A549 (cell line): ENCODE measurements around the gene UNC45B.

Experiments used
- CHD2 ChIP-seq: fragments of 150-350 bp; IDR thresholded peaks from 2 replicates; pipeline ENCODE4 v1.6.1; 2014; ENCODE audit warnings: low read length; ENCODE audit not compliant: partially characterized antibody
- CTCF ChIP-seq: fragments of >200 bp; sonication (Bioruptor Twin); formaldehyde crosslinking; IDR thresholded peaks from 3 replicates; pipeline ENCODE4 v1.5.1; 2016
- HDAC2 ChIP-seq: fragments of 200-600 bp; sonication (generic); IDR thresholded peaks from 2 replicates; pipeline ENCODE4 v1.6.1; 2016
- MAX ChIP-seq: IDR thresholded peaks from 2 replicates; pipeline ENCODE4 v1.6.1; 2012
- NFE2L2 ChIP-seq: fragments of 150-350 bp; conservative IDR thresholded peaks from 2 replicates; pipeline ENCODE4 v1.6.1; 2014; ENCODE audit warnings: low read length
- POLR2A ChIP-seq: IDR thresholded peaks from 2 replicates; pipeline ENCODE4 v1.6.1; 2012; ENCODE audit warnings: mild to moderate bottlenecking, low read length
- RFX5 ChIP-seq: fragments of 450-650 bp; IDR thresholded peaks from 2 replicates; pipeline ENCODE4 v1.7.1; 2014; ENCODE audit warnings: antibody characterized with exemption, mild to moderate bottlenecking, moderate library complexity

DNA sequence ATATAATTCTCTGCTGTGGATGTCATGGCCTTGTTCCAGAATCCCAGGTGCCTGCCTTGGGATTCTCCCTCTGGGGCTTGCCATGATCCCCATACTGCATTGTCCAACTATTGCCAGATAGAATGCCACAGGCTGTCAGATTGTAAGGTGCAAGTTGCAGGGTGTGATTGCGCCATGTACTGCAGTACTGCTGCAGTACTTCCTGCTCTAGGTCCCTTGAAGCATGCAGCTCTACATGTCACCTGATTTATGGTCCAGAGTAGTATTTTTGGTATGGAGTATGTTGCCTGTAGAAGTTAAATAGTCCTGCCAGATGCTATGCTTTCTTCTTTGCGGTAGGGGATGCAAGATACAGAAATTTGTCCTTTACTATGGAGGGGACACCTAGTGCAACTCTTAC, 88.3 kb downstream of the UNC45B start:
- TF ChIP-seq POLR2A (no peak), MAX (no peak), CTCF (no peak), CHD2 (no peak), RFX5 (no peak), HDAC2 (no peak), NFE2L2 (no peak)
